SU-DHL-6 (cell line): Measurements from ENCODE around the gene GPC2.

Experiments used
- EZH2phosphoT487 ChIP-seq: fragments of 200-600 bp; sonication (generic), shearing (Covaris generic); conservative IDR thresholded peaks from 2 replicates; pipeline ENCODE4 v1.6.1; 2018; ENCODE audit warnings: mild to moderate bottlenecking, antibody characterized with exemption, low read length, moderate library complexity, mixed read lengths
- TF ChIP-seq, protein P1 (sequence below): fragments of 200-600 bp; sonication (generic); IDR thresholded peaks from one replicate; pipeline ENCODE4 v1.5.1; 2017; ENCODE audit warnings: antibody characterized with exemption, mild to moderate bottlenecking, low read length, moderate library complexity; ENCODE audit not compliant: insufficient read depth, poor library complexity, severe bottlenecking

DNA sequence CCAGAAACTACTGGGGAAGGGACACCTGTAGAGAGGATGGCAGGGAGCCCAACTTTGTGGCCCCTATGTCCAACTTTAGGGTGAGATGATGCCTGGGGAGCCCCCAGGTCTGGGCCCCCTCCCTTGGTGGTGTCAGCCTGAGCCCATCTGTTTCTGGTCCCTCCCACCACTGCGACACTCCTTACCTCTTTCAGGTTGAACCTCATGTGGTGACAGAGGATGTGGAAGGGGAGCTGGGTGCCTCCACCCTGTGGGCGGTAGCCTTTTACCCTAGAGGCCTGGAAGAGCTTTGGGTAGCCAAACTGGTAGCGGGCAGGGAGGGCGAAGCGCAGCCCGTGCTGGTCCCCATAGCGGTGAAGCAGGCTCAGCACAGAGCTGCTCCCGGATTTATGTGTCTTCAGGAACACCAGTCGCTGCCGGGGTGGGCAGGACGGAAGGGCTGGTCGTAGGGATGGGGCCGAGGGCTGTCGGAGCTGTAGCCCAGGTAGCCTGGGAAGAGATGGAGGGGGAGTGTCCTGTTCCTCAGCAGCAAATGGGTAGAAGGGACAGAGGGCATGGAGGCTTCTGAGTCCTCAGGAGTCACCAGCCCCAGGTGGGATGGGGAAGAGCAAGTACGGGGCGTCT lies 10.8 kb downstream of the GPC2 start:
- TF ChIP-seq, protein P1, sequence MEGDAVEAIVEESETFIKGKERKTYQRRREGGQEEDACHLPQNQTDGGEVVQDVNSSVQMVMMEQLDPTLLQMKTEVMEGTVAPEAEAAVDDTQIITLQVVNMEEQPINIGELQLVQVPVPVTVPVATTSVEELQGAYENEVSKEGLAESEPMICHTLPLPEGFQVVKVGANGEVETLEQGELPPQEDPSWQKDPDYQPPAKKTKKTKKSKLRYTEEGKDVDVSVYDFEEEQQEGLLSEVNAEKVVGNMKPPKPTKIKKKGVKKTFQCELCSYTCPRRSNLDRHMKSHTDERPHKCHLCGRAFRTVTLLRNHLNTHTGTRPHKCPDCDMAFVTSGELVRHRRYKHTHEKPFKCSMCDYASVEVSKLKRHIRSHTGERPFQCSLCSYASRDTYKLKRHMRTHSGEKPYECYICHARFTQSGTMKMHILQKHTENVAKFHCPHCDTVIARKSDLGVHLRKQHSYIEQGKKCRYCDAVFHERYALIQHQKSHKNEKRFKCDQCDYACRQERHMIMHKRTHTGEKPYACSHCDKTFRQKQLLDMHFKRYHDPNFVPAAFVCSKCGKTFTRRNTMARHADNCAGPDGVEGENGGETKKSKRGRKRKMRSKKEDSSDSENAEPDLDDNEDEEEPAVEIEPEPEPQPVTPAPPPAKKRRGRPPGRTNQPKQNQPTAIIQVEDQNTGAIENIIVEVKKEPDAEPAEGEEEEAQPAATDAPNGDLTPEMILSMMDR = no peak
- no peak for TF ChIP-seq EZH2phosphoT487
